ENCODE results near the gene DLG2. TPM values are rescaled to one million over a fixed set of nuclear protein-coding genes. Genes with fewer than 3 reads are reported as not detected.

DLG2 gene
- total RNA-seq, 1 donor from 2014 or later, result 2.4 TPM

GRCh38 chr11:83827940-83828554 is 1799.1 kb downstream of the DLG2 start:
- Mint-ChIP-seq H3K4me1 (ENCODE audit: low read depth) (peaks cover 5% of the 10 kb centered on the region), H3K36me3 (ENCODE audit: insufficient read depth) (no peaks in the 10 kb centered on the region), H3K9me3 (ENCODE audit: low read depth) (no peaks in the 10 kb centered on the region), H3K4me3 (ENCODE audit: low read depth) (no peak overlapping the region), H3K27ac (no peak overlapping the region), H3K27me3 (peaks cover 23% of the 10 kb centered on the region)
- no peak for DNase-seq (ENCODE audit: low spot score, unreplicated experiment)
- TF ChIP-seq, protein P1, sequence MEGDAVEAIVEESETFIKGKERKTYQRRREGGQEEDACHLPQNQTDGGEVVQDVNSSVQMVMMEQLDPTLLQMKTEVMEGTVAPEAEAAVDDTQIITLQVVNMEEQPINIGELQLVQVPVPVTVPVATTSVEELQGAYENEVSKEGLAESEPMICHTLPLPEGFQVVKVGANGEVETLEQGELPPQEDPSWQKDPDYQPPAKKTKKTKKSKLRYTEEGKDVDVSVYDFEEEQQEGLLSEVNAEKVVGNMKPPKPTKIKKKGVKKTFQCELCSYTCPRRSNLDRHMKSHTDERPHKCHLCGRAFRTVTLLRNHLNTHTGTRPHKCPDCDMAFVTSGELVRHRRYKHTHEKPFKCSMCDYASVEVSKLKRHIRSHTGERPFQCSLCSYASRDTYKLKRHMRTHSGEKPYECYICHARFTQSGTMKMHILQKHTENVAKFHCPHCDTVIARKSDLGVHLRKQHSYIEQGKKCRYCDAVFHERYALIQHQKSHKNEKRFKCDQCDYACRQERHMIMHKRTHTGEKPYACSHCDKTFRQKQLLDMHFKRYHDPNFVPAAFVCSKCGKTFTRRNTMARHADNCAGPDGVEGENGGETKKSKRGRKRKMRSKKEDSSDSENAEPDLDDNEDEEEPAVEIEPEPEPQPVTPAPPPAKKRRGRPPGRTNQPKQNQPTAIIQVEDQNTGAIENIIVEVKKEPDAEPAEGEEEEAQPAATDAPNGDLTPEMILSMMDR (IDR thresholded peaks at IDR 0.05; ENCODE audit: unreplicated experiment), result peak; percentile 68

DNA sequence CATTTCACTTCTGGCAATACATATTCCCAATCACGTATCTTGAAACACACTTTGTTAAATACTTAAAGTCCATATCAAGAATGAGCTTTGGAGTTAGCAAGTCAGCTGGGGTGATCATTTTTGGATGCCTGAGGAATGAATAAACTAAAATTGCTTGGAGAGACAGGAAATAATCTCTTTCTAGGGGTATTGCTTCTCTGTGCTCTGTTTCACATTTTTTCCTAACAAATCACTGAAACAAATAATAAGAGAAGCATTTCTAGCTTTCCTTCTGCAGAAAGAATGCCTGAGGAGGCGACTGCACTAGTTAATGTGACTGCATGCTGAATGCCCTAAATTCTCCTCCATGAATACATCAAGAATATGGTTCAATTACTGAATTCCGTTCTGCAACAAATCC is 1799.6 kb downstream of the DLG2 start:
- Mint-ChIP-seq H3K4me1 (ENCODE audit: low read depth) (peaks cover 5% of the 10 kb centered on the region), H3K27me3 (peaks cover 23% of the 10 kb centered on the region), H3K9me3 (ENCODE audit: low read depth) (no peaks in the 10 kb centered on the region), H3K4me3 (ENCODE audit: low read depth) (no peak overlapping the region), H3K36me3 (ENCODE audit: insufficient read depth) (no peaks in the 10 kb centered on the region), H3K27ac (no peak overlapping the region)
- TF ChIP-seq, protein P1 (IDR thresholded peaks at IDR 0.05; ENCODE audit: unreplicated experiment), result no peak
- DNase-seq (ENCODE audit: low spot score, unreplicated experiment), result no peak

DNA sequence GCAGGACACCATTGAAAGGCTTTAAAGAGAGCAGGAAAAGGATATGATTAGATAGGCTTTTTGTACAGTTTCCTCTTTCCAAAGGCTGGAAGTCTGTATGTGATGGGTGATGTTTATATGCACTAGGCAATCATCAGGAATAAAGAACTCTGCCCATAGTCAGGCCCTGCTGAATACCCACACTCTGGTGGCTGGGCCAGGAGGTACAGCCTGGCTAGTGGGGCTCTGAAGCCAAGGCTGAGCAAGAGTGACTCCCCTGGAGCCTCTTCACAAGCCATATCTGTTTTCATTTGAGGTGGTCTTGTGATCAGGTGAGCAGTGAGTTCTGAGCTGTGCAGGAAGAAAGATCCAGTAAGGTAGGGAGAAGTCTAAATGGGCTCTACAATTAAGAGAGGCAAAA is 1801.1 kb downstream of the DLG2 start:
- TF ChIP-seq, protein P1 (IDR thresholded peaks at IDR 0.05; ENCODE audit: unreplicated experiment), result no peak
- Mint-ChIP-seq H3K27me3 (peaks cover 17% of the 10 kb centered on the region), H3K4me1 (ENCODE audit: low read depth) (no peaks in the 10 kb centered on the region), H3K27ac (no peak overlapping the region), H3K4me3 (ENCODE audit: low read depth) (no peak overlapping the region), H3K36me3 (ENCODE audit: insufficient read depth) (no peaks in the 10 kb centered on the region), H3K9me3 (ENCODE audit: low read depth) (no peaks in the 10 kb centered on the region)
- DNase-seq (ENCODE audit: low spot score, unreplicated experiment), result no peak

DNA sequence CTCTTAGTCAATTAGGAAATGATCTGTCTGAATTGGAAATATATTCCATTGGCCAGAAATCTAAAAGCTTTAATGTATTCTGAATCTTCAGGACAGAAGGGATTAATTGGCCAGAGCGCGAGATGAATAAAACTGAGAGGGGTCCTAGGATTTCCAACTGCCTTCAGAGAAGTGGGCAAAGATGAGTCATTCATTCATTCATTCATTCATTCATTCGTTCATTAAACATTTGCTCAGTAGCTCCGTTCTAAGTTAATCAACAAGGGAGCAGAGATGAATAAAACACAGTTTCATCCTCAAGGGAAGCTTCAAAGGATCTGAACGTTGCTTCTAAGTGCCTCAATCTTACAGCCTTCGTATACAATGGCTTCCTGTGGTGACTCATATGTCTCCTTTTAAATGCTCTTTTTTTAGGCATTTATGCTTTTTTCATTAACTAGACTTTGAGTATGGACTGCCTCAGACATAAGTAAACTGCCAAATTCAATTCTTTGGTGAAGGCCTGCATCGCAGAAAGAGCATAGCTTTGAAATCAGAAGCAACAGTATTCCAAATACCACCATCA is 1803.6 kb downstream of the DLG2 start:
- TF ChIP-seq, protein P1 (IDR thresholded peaks at IDR 0.05; ENCODE audit: unreplicated experiment), result no peak
- H3K27me3 Mint-ChIP-seq, result peaks cover 9% of the 10 kb centered on the region
- H3K4me1 Mint-ChIP-seq (ENCODE audit: low read depth), result no peaks in the 10 kb centered on the region
- DNase-seq (ENCODE audit: low spot score, unreplicated experiment), result no peak
- H3K27ac Mint-ChIP-seq, result no peak overlapping the region
- no peaks in the 10 kb centered on the region for H3K36me3 Mint-ChIP-seq (ENCODE audit: insufficient read depth)
- no peaks in the 10 kb centered on the region for H3K9me3 Mint-ChIP-seq (ENCODE audit: low read depth)
- no peak overlapping the region for H3K4me3 Mint-ChIP-seq (ENCODE audit: low read depth)

GRCh38 chr11:83819931-83820549 is 1807.1 kb downstream of the DLG2 start:
- Mint-ChIP-seq H3K36me3 (ENCODE audit: insufficient read depth) (no peaks in the 10 kb centered on the region), H3K27ac (no peak overlapping the region), H3K4me1 (ENCODE audit: low read depth) (no peaks in the 10 kb centered on the region), H3K27me3 (peaks cover 8% of the 10 kb centered on the region), H3K4me3 (ENCODE audit: low read depth) (no peak overlapping the region), H3K9me3 (ENCODE audit: low read depth) (no peaks in the 10 kb centered on the region)
- TF ChIP-seq, protein P1 (IDR thresholded peaks at IDR 0.05; ENCODE audit: unreplicated experiment), result peak; percentile 75
- no peak for DNase-seq (ENCODE audit: low spot score, unreplicated experiment)
